Activated CD4-positive, alpha-beta T cell treated with anti-CD3 and anti-CD28 coated beads for 36 hours (primary cell): ENCODE results near the gene FAM3D. TPM values are rescaled to one million over a fixed set of nuclear protein-coding genes. Genes with fewer than 3 reads are reported as not detected.

ENCODE experiments used
- ATAC-seq: fragments of 200-7000 bp; cut with Tn5 transposase; one replicate; pipeline ENCODE4 v1.10.0; 2021; ENCODE audit warnings: mild to moderate bottlenecking, moderate library complexity
- CTCF ChIA-PET: fragments of 350-600 bp; sonication (Branson Sonifier 250); formaldehyde crosslinking; loops from one replicate; lab custom pipeline; 2021; ENCODE audit warnings: antibody characterized with exemption; lab: Charles Lee
- POLR2A ChIA-PET: fragments of 350-600 bp; sonication (Branson Sonifier 250); formaldehyde crosslinking; loops from one replicate; lab custom pipeline; 2021; ENCODE audit warnings: antibody characterized with exemption, inconsistent platforms; lab: Charles Lee
- DNase-seq: peaks from one replicate; pipeline ENCODE4 v3.0.0-alpha.2; 2020
- H3K27ac Mint-ChIP-seq: one replicate; pipeline ENCODE4 v1.8.0; 2021; ENCODE audit warnings: mixed read lengths
- H3K27me3 Mint-ChIP-seq: one replicate; pipeline ENCODE4 v1.8.0; 2021; ENCODE audit warnings: mixed read lengths
- H3K36me3 Mint-ChIP-seq: one replicate; pipeline ENCODE4 v1.8.0; 2021; ENCODE audit warnings: low read depth, mixed read lengths
- H3K4me1 Mint-ChIP-seq: one replicate; pipeline ENCODE4 v1.8.0; 2021; ENCODE audit warnings: mixed read lengths
- H3K4me3 Mint-ChIP-seq: one replicate; pipeline ENCODE4 v1.8.0; 2021; ENCODE audit warnings: mild to moderate bottlenecking, moderate library complexity, mixed read lengths
- H3K9me3 Mint-ChIP-seq: one replicate; pipeline ENCODE4 v1.8.0; 2021; ENCODE audit warnings: low read depth, mixed read lengths
- intact Hi-C, 2 experiments: fragments of 100-400 bp; cut with DNase I in 1 of 2; cut with micrococcal nuclease in 1 of 2; formaldehyde crosslinking; loops; one replicate each; pipeline versions ENCODE4 v1.14.2 to v1.15.1; 2022 to 2024; cut with DNase I, micrococcal nuclease
- total RNA-seq, 2 experiments: library from RNA; stranded (reverse); gene quantifications; one replicate each; pipeline ENCODE4 v1.2.3, GENCODE V29; 2021

The FAM3D gene
- total RNA-seq, 2 experiments from 2014 or later, result not detected

DNA sequence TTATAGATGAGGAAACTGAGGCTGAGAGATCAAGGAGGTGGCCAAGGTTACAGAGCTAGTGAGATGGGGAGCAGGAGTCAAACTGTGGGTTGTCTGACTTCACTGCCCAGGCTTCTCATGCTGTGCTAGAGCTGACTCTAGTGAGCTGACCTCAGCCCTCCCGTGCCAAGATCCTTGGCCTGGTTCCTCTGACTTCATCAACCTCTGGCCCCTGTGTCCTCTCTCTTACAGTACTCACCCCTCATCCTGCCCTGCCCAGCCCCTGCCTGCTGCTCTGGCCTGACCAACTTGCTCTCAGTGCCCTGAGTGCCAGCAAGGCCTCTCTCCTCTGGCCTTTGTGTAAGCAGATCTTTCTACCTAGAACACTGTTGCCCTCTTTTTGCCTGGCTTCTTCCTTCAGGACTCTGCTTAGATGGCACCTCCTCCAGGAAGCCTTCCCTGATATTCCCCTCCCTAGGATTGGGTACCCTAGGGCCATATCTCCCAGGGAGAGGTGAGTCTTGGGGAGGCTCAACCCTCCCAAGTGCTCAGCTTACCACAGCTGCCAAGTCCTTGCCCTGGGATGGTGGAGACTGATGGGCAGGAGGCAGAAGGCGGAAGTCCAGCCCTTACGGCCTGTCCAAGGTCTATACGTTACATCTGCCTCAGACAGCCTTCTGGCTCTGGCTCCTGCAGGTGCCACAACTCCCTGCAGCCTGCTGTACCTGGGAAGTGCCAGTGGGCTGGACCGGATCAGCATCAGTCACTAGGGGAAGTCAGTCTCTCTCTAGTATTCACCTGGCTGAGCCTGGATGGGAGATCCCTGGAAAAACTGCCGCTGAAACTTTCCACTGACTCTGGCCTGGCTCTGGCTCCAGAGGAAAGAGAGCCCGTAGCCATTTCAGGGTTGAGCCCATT lies 53.1 kb downstream of the FAM3D start:
- ChIA-PET CTCF (interaction anchor here (0.6 to 1.5 kb wide), 3 partner anchors 17 to 1519 kb away, joined by 3 to 4 read pairs (median 3); no protein-coding TSS in a partner anchor), POLR2A (no interaction called here)
- DNase-seq, result no peak
- H3K27me3 Mint-ChIP-seq, result no peaks in the 10 kb centered on the region
- no peaks in the 10 kb centered on the region for H3K36me3 Mint-ChIP-seq
- no peak overlapping the region for H3K4me3 Mint-ChIP-seq
- intact Hi-C loops, result no loop called here
- H3K4me1 Mint-ChIP-seq, result no peaks in the 10 kb centered on the region
- no peak for ATAC-seq
- no peaks in the 10 kb centered on the region for H3K9me3 Mint-ChIP-seq
- no peak overlapping the region for H3K27ac Mint-ChIP-seq

DNA sequence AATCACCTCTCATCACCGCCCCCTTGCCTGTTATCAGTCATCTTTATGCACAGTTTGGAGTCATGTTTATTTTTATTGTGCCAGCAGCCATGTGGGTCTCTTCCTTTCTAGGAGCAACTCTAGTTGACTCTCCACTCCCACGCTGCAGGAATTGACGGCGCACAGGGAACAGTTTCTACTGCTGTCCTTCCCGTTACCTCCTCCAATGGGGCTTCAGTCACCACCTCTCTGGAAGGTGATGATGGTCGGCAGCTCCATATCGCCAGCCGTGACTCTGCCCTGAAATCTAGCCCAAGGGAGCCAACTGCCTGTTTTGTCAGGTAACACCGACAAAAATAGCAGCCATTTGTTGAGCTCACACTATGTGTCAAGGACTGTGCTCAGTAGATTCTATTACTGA lies 53.7 kb downstream of the FAM3D start:
- Mint-ChIP-seq H3K4me1 (peaks cover 1% of the 10 kb centered on the region), H3K27ac (no peak overlapping the region), H3K36me3 (no peaks in the 10 kb centered on the region), H3K4me3 (no peak overlapping the region), H3K9me3 (no peaks in the 10 kb centered on the region), H3K27me3 (no peaks in the 10 kb centered on the region)
- ChIA-PET POLR2A (interaction anchor here (0.7 kb wide), 1 partner anchor 9 kb away, joined by 6 read pairs; no protein-coding TSS in a partner anchor), CTCF (interaction anchor here (0.6 to 1.5 kb wide), 3 partner anchors 18 to 1518 kb away, joined by 3 to 4 read pairs (median 3); no protein-coding TSS in a partner anchor)
- intact Hi-C loops, result no loop called here
- DNase-seq (no peak), ATAC-seq (no peak)

DNA sequence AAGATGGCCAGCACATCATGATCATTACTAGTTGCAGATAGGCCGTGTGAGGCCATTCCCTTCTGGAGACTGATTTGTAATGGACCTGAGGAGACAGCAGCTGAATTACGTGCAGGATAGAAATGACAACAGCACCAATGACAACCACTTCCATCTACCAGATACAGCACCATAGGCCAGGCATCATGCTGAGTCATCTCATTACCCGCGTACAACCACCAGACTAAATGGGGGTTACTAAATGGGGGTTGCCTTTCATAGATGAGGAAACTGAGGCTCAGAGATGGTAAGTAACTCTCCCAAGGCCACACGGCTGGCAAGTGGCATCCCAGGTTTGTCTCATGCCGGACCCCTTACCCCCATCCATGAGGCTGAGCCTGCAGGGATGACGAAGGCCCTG lies 56.6 kb downstream of the FAM3D start:
- H3K4me3 Mint-ChIP-seq, result no peak overlapping the region
- ATAC-seq, result peak; percentile 60

DNA sequence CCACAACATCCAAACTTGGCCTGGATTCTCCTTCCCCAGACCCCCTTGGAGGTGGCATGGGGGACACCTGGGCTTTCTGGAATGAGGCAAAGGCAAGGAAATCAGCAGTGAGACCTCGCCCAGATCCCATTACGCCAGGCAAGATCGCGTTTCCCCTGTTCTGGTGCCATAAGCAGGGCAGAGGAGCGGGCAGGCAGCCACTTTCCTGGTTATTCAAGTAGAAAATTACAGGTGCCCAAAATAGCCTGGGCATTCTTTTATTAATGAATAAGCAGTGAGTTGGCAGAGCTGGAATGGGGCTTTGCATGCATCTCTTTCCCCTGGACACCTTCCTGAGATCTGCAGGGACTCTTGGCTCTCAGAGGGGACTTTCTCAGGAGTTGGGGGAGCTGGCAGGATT lies 57.9 kb downstream of the FAM3D start:
- CTCF ChIA-PET, result interaction anchor here (0.7 to 1.9 kb wide), 3 partner anchors 17 to 1692 kb away, joined by 3 to 7 read pairs (median 6); no protein-coding TSS in a partner anchor
- H3K27ac Mint-ChIP-seq, result no peak overlapping the region
- POLR2A ChIA-PET, result no interaction called here

More for the DNA sequence above, 56.6 kb downstream of the FAM3D start:
- CTCF ChIA-PET, result no interaction called here
- peaks cover 4% of the 10 kb centered on the region for H3K4me1 Mint-ChIP-seq
- no peak overlapping the region for H3K27ac Mint-ChIP-seq
- H3K36me3 Mint-ChIP-seq, result no peaks in the 10 kb centered on the region
- intact Hi-C loops, result no loop called here
- no peak for DNase-seq
- POLR2A ChIA-PET, result no interaction called here
- H3K27me3 Mint-ChIP-seq, result peaks cover 6% of the 10 kb centered on the region
- no peaks in the 10 kb centered on the region for H3K9me3 Mint-ChIP-seq

DNA sequence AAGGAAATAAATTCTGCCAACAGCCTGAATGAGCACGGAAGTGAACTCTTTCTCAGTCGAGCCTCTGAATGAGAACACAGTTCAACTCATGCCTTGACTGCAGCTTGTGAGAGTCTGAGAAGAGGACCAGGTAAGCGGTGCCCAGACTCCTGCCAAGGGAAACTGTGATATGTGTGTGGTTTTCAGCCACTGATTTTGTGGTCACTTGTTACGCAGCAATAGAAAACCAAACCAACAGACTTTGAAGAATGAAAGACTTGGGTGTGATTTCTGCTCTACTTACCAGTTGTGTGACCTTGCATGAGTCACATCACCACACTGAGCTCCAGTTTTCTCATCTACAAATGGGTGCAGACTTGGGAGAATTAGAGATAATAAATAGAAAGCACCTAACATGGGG lies 58.8 kb downstream of the FAM3D start:
- peaks cover 4% of the 10 kb centered on the region for H3K4me1 Mint-ChIP-seq
- ChIA-PET CTCF (interaction anchor here (1.2 to 1.9 kb wide), 2 partner anchors 18 to 22 kb away, joined by 6 to 7 read pairs; no protein-coding TSS in a partner anchor), POLR2A (no interaction called here)
- no peak for DNase-seq
- H3K9me3 Mint-ChIP-seq, result no peaks in the 10 kb centered on the region
- peaks cover 10% of the 10 kb centered on the region for H3K27me3 Mint-ChIP-seq
- no peak overlapping the region for H3K27ac Mint-ChIP-seq
- intact Hi-C loops, result no loop called here
- no peaks in the 10 kb centered on the region for H3K36me3 Mint-ChIP-seq
- peak; percentile 65 for ATAC-seq
- no peak overlapping the region for H3K4me3 Mint-ChIP-seq

More for the DNA sequence above, 57.9 kb downstream of the FAM3D start:
- no peaks in the 10 kb centered on the region for H3K36me3 Mint-ChIP-seq
- peaks cover 4% of the 10 kb centered on the region for H3K4me1 Mint-ChIP-seq
- no peak overlapping the region for H3K4me3 Mint-ChIP-seq
- H3K27me3 Mint-ChIP-seq, result peaks cover 6% of the 10 kb centered on the region
- H3K9me3 Mint-ChIP-seq, result no peaks in the 10 kb centered on the region
- intact Hi-C loops, result no loop called here
- no peak for ATAC-seq
- no peak for DNase-seq

DNA sequence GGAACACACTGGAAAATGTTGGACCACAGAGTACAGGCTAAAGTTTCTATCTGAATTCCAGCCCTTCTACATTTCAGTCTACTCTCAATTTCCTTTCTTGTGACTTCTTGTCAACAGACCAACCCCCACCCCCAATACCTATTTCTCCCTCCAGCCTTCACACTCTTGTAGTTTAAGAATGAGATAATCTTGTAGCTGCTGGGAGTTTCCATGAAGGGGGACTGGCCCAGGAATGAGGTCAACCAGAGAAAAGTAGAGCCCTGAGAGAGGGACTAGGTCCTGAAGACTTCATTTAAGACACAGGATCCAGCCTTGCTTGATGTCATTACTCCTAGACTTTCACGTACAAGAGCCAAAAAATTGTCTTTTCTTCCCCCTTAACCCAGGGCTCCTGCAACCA lies 59.9 kb downstream of the FAM3D start:
- CTCF ChIA-PET, result interaction anchor here (0.6 to 0.8 kb wide), 2 partner anchors 9 to 1171 kb away, joined by 3 read pairs; no protein-coding TSS in a partner anchor
- Mint-ChIP-seq H3K4me1 (peaks cover 4% of the 10 kb centered on the region), H3K9me3 (no peaks in the 10 kb centered on the region), H3K27me3 (peaks cover 15% of the 10 kb centered on the region), H3K4me3 (no peak overlapping the region), H3K36me3 (no peaks in the 10 kb centered on the region), H3K27ac (no peak overlapping the region)
- no peak for ATAC-seq
- DNase-seq, result no peak
- intact Hi-C loops, result no loop called here
- POLR2A ChIA-PET, result no interaction called here

DNA sequence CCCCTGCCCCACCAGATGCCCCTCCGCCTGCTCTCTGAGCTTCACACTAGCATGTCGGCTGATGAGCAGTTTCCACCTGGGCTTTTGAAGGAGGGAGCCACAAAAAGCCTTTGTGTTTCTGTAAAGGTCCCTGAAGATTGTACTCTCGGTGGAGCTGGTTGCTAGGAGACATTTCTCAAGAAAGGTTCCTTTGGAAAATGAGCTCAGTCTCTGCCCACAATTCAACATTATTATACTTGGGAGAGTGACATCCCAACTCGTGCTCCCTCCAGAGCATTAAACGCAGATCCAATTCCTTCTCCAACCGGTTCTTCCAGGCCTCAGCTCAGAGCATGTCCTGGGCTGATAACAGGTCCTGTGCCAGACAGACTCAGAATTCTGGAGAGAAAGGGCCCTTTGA lies 62.5 kb downstream of the FAM3D start:
- Mint-ChIP-seq H3K27ac (no peak overlapping the region), H3K4me3 (no peak overlapping the region), H3K36me3 (no peaks in the 10 kb centered on the region), H3K4me1 (peaks cover 4% of the 10 kb centered on the region), H3K9me3 (no peaks in the 10 kb centered on the region), H3K27me3 (peaks cover 15% of the 10 kb centered on the region)
- ATAC-seq, result no peak
- intact Hi-C loops, result no loop called here
- no peak for DNase-seq
- CTCF ChIA-PET, result interaction anchor here (1.0 kb wide), 1 partner anchor 26 kb away, joined by 3 read pairs; no protein-coding TSS in a partner anchor
- POLR2A ChIA-PET, result no interaction called here

DNA sequence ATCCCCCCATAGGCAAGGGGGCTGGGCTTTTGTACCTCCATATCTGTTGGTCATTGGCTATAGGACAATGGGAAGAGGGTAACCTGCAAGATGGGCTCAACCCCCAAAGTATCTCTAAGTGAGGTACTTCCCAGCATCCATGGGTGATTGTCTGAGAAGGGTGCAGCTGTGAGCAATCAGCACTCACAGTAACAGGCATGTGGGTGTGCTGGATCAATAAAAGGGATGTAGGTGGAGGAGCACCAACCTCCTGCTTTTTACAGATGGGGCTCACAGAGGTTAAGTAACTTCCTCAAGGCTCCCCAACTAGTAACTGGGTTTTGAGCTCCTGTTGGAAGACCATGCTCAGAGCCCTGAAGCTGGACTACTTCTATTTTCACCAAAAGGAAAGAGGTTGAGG lies 63.0 kb downstream of the FAM3D start:
- CTCF ChIA-PET, result interaction anchor here (1.0 kb wide), 1 partner anchor 27 kb away, joined by 3 read pairs; no protein-coding TSS in a partner anchor
- Mint-ChIP-seq H3K4me1 (peaks cover 4% of the 10 kb centered on the region), H3K9me3 (no peaks in the 10 kb centered on the region), H3K36me3 (no peaks in the 10 kb centered on the region), H3K27ac (no peak overlapping the region), H3K27me3 (peaks cover 16% of the 10 kb centered on the region), H3K4me3 (no peak overlapping the region)
- DNase-seq (no peak), ATAC-seq (no peak)
- POLR2A ChIA-PET, result no interaction called here
- intact Hi-C loops, result no loop called here

DNA sequence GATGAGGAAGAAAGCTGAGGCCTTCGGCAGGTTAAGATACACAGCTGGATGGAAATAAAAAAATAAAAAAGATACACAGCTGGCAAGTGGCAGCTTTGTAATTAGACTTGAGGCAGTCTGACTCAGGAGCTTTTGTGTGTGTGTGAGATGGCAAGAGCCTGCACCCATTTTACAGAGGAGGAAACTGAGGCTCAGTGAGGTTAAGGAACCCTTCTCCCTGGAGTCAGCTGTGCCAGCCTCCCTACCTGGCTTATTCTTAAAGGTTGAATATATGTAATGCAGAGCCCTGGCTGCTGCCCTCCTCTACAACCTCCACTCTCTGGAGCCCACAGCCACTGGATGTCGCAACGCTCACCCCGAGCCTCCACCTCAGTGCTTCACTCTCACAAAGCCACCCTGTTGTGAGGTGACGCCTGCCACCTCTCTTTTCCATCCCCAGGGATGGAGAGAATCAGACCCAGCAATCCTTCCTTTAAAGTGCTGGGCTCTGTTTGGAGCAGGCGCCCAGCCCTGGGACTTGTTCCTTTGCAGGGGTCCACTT lies 68.7 kb downstream of the FAM3D start:
- Mint-ChIP-seq H3K36me3 (no peaks in the 10 kb centered on the region), H3K27ac (no peak overlapping the region), H3K4me3 (no peak overlapping the region), H3K4me1 (no peaks in the 10 kb centered on the region), H3K9me3 (no peaks in the 10 kb centered on the region), H3K27me3 (peaks cover 10% of the 10 kb centered on the region)
- no peak for DNase-seq
- no peak for ATAC-seq
- ChIA-PET CTCF (interaction anchor here (0.6 to 1.6 kb wide), 3 partner anchors 12 to 101 kb away, joined by 3 to 4 read pairs (median 3); no protein-coding TSS in a partner anchor), POLR2A (no interaction called here)
- intact Hi-C loops, result no loop called here

DNA sequence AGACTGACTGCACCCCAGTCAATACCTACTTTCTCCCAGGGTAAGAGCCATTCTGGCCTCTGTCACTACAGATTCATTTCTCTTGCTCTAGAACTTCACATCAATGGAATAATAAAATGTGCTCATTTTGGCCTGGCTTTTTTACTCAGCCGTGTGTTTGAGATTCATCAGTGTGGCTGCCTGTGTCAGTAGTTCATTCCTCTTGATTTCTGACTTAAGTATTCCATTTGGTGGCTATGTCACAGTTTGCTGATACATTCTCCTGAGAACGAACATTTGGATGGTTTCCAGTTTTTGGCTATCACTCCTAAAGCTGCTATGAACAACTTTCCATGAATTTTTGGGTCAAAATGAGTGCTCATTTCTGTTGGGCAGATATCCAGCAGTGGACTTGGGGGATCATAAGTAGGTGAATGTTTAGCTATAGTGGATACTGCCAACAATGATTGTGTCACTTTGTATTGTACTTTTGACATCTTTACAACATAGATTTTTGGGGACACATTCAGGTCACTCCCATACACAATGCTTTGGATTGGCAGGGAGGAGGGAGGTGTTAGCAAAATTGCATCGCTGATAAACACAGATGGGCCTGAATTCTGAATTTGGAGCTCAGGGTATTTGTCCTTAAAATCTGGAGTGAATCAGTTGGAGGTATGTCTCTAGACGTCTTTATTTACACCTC lies 69.6 kb downstream of the FAM3D start:
- H3K4me1 Mint-ChIP-seq, result no peaks in the 10 kb centered on the region
- no peaks in the 10 kb centered on the region for H3K36me3 Mint-ChIP-seq
- ChIA-PET CTCF (interaction anchor here (0.5 to 1.6 kb wide), 5 partner anchors 12 to 597 kb away, joined by 3 to 4 read pairs (median 3); no protein-coding TSS in a partner anchor), POLR2A (no interaction called here)
- no peaks in the 10 kb centered on the region for H3K9me3 Mint-ChIP-seq
- DNase-seq, result no peak
- H3K27ac Mint-ChIP-seq, result no peak overlapping the region
- no peak overlapping the region for H3K4me3 Mint-ChIP-seq
- peaks cover 5% of the 10 kb centered on the region for H3K27me3 Mint-ChIP-seq
- ATAC-seq, result no peak
- intact Hi-C loops, result no loop called here

DNA sequence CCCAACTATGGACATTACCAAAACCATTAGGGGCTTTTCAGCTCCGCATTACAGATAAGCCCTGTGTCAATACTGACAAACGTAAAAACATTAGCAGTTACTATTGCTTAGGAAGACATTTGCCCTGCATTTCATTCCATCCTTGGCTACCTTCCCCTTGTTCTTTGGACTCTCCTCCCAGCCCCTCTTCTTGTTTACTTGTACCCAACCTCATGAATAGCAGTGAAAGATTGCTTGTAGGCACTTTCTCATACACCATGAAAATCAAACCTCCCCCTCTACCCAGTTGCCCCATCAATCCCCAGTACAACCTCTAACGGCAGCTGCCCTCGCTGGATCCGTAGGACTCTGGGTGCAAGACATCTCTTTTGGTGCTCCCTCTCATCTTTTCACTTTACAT lies 72.5 kb downstream of the FAM3D start:
- peaks cover 8% of the 10 kb centered on the region for H3K27me3 Mint-ChIP-seq
- no peak overlapping the region for H3K4me3 Mint-ChIP-seq
- H3K27ac Mint-ChIP-seq, result no peak overlapping the region
- no peaks in the 10 kb centered on the region for H3K4me1 Mint-ChIP-seq
- no peaks in the 10 kb centered on the region for H3K36me3 Mint-ChIP-seq
- no peak for DNase-seq
- no peak for ATAC-seq
- ChIA-PET POLR2A (no interaction called here), CTCF (no interaction called here)
- no peaks in the 10 kb centered on the region for H3K9me3 Mint-ChIP-seq
- intact Hi-C loops, result no loop called here
